ENCODE measurements around the gene BACH2.

DNA sequence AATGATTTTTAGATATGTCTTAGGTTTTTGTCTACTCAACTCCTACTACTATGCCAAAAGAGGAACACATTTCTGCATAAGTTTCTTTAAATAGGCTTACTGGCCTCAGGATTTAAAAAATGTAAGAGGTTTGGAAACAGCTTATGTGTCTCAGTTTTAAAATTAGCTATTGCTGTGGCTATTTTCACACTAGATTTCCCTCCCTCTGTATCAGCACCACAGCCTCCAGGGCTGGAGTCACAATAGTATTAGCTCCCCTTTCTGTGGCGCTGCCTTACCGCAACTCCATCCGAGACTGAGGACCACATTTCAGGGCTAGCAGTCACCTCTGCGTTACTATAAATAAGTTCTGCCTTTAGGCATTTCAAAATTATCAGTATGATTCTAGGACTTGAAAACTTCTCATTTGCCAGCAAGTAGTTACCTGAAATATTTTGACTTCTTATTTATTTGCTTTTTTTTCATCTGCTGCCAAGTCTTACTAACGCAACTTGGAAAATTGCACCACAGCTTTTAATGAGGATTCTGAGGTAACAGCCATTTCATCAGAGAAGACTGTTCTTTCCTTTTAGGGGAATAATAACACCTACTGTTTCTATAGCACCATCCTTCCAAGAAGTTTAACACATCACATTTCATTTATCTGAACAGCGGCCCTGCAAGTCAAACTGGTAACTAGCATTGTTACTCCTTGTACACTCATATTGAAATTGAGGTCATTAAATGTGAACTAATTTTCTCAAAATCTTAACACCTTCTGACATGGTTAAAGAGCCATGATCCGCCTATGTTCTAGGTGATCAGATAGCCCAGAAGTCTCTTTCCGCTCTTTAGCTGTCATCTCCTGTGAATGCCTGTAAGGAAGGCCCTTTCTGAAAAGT, 296.5 kb downstream of the BACH2 start:
- TF ChIP-seq, protein P1, sequence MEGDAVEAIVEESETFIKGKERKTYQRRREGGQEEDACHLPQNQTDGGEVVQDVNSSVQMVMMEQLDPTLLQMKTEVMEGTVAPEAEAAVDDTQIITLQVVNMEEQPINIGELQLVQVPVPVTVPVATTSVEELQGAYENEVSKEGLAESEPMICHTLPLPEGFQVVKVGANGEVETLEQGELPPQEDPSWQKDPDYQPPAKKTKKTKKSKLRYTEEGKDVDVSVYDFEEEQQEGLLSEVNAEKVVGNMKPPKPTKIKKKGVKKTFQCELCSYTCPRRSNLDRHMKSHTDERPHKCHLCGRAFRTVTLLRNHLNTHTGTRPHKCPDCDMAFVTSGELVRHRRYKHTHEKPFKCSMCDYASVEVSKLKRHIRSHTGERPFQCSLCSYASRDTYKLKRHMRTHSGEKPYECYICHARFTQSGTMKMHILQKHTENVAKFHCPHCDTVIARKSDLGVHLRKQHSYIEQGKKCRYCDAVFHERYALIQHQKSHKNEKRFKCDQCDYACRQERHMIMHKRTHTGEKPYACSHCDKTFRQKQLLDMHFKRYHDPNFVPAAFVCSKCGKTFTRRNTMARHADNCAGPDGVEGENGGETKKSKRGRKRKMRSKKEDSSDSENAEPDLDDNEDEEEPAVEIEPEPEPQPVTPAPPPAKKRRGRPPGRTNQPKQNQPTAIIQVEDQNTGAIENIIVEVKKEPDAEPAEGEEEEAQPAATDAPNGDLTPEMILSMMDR (IDR thresholded peaks at IDR 0.05 in 2 of 3, conservative IDR thresholded peaks at IDR 0.05 in 1 of 3; ENCODE audit: borderline replicate concordance in 1 of 3, insufficient read depth in 1 of 3, low read depth in 2 of 3, low read length in 2 of 3): no peak
- no peak for TF ChIP-seq EGR1 (IDR thresholded peaks at IDR 0.05; ENCODE audit: low read depth)
- no peak for TF ChIP-seq ZNF274 (IDR thresholded peaks at IDR 0.05; ENCODE audit: low read depth, low read length)
- TF ChIP-seq SIN3A (IDR thresholded peaks at IDR 0.05; ENCODE audit: low read depth): no peak
- no peak for TF ChIP-seq POLR2A (IDR thresholded peaks at IDR 0.05; ENCODE audit: borderline replicate concordance, extremely low read depth, insufficient read depth, insufficient read length)
- TF ChIP-seq POLR2AphosphoS5 (IDR thresholded peaks at IDR 0.05; ENCODE audit: low read depth, low read length): no peak
- no peak for TF ChIP-seq YY1 (IDR thresholded peaks at IDR 0.05; ENCODE audit: extremely low read depth, insufficient replicate concordance, low read depth, low read length)
- no peak for TF ChIP-seq EZH2phosphoT487 (IDR thresholded peaks at IDR 0.05; ENCODE audit: borderline replicate concordance)
- TF ChIP-seq, protein P2, sequence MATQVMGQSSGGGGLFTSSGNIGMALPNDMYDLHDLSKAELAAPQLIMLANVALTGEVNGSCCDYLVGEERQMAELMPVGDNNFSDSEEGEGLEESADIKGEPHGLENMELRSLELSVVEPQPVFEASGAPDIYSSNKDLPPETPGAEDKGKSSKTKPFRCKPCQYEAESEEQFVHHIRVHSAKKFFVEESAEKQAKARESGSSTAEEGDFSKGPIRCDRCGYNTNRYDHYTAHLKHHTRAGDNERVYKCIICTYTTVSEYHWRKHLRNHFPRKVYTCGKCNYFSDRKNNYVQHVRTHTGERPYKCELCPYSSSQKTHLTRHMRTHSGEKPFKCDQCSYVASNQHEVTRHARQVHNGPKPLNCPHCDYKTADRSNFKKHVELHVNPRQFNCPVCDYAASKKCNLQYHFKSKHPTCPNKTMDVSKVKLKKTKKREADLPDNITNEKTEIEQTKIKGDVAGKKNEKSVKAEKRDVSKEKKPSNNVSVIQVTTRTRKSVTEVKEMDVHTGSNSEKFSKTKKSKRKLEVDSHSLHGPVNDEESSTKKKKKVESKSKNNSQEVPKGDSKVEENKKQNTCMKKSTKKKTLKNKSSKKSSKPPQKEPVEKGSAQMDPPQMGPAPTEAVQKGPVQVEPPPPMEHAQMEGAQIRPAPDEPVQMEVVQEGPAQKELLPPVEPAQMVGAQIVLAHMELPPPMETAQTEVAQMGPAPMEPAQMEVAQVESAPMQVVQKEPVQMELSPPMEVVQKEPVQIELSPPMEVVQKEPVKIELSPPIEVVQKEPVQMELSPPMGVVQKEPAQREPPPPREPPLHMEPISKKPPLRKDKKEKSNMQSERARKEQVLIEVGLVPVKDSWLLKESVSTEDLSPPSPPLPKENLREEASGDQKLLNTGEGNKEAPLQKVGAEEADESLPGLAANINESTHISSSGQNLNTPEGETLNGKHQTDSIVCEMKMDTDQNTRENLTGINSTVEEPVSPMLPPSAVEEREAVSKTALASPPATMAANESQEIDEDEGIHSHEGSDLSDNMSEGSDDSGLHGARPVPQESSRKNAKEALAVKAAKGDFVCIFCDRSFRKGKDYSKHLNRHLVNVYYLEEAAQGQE (IDR thresholded peaks at IDR 0.05; ENCODE audit: low read depth): no peak
- TF ChIP-seq, protein P3, sequence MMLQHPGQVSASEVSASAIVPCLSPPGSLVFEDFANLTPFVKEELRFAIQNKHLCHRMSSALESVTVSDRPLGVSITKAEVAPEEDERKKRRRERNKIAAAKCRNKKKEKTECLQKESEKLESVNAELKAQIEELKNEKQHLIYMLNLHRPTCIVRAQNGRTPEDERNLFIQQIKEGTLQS (IDR thresholded peaks at IDR 0.05): no peak

Measured in HCT116 (cell line).